GM12865 (cell line): Measurements from ENCODE around the gene ASZ1.

Source experiments
- DNase-seq: peaks from one replicate; pipeline ENCODE4 v3.0.0; 2010; ENCODE audit warnings: low read depth
- H3K4me3 ChIP-seq: 2 replicates; pipeline ENCODE4 v1.5.1; 2011; ENCODE audit warnings: mild to moderate bottlenecking, low read depth, low read length, control low read depth
- TF ChIP-seq, protein P1 (sequence below): IDR thresholded peaks from 2 replicates; pipeline ENCODE4 v1.5.1; 2011; ENCODE audit warnings: low read length, control low read depth, low read depth, inconsistent platforms; ENCODE audit not compliant: insufficient read depth; ENCODE audit errors: missing control alignments

The ASZ1 gene

DNA sequence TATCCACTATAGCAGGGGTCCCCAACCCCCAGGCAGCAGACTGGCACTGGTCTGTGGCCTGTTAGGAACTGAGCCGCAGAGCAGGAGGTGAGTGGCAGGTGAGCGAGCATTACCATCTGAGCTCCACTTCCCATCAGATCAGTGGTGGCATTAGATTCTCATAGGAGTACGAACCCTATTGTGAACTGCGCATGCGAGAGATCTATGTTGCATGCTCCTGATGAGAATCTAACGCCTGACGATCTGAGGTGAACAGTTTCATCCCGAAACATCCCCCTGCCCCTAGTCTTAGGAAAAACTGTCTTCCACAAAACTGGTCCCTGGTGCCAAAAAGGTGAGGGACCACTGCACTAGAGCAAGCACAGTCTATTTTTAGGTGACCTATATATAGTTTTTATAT, 23.6 kb downstream of the ASZ1 start:
- TF ChIP-seq, protein P1, sequence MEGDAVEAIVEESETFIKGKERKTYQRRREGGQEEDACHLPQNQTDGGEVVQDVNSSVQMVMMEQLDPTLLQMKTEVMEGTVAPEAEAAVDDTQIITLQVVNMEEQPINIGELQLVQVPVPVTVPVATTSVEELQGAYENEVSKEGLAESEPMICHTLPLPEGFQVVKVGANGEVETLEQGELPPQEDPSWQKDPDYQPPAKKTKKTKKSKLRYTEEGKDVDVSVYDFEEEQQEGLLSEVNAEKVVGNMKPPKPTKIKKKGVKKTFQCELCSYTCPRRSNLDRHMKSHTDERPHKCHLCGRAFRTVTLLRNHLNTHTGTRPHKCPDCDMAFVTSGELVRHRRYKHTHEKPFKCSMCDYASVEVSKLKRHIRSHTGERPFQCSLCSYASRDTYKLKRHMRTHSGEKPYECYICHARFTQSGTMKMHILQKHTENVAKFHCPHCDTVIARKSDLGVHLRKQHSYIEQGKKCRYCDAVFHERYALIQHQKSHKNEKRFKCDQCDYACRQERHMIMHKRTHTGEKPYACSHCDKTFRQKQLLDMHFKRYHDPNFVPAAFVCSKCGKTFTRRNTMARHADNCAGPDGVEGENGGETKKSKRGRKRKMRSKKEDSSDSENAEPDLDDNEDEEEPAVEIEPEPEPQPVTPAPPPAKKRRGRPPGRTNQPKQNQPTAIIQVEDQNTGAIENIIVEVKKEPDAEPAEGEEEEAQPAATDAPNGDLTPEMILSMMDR: no peak
- H3K4me3 ChIP-seq: no peak overlapping the region
- DNase-seq: no peak

DNA sequence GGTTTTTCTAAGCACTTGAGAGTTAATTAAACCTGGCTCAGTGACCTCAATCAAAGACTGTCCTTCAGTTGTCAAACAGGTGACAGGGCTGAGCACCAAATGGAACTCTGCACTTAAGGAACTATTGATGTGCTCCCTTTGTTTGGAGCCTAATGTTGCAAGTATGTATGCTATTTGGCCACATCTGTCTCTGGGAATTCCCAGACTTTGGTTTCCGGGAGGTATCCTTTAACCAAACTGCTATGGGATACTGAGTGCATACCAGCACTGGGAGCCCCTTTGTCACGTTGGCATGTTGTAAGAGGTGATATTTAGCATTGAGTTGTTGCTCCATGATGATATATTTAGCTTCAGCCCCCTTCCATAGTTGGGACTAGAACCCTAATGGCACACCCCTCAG, 25.2 kb downstream of the ASZ1 start:
- DNase-seq: no peak

DNA sequence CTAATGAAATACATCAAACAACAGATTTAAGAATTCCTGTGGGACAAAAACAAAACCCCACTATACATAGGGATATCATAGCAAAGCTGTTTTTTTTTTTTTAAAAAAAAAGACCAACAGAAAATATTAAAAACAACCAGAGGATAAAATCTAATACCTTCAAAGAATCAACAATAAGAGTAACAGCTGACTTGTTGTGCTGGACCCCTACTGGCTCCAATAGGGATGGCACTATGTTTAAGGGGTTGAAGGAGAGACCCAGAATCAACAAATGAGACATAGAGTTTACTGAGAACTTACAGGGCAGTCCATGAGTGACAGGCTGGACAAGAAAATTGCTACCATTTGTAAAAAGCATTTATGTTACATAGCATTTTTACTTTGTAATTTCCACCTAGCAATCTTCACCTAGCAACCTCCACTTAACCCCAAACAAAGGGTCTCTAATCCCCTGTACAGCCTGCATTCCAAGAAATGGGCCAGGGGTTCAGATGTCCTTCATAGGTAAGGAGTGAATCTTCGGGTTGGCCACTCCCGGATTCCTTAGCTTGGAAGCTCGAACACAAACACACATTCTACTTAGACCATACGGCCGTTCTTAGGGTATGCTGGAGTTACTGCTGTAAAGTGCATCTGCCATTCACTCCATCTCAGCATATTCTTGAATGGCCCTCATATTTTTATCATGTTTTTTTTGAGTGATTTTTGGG, 25.8 kb downstream of the ASZ1 start:
- TF ChIP-seq, protein P1: peak; percentile 40
- DNase-seq: peak; percentile 24
- H3K4me3 ChIP-seq: no peak overlapping the region

More for the DNA sequence above, 25.2 kb downstream of the ASZ1 start:
- no peak overlapping the region for H3K4me3 ChIP-seq
- TF ChIP-seq, protein P1: no peak

DNA sequence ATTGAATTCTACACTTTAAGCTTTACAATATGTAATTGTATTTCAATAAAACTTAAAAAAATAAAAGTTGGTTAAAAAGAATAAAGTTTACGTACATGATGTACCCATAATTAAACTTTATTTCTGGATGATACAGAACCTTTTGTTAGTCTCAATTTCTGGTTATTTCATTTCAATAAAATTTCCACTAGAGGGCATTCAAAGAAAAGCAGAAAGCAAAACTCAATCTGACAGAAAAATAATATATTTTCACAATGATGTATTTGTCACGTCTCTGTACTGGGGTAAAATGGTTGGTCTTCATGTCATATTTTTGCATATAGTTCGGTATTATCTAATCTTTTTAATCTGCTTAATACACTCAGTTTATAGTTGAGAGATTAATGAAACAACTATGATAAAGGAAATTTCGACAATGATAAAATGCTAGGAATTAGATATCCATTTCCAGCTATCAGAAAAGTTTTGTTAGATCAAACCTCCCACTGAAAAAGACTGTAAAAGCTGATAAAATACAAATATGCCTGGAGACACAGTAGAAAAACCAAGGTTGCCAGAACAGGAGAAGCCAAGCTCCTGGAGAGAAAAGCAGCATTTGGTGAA, 27.4 kb downstream of the ASZ1 start:
- H3K4me3 ChIP-seq: no peak overlapping the region
- TF ChIP-seq, protein P1: no peak
- DNase-seq: peak; percentile 6

DNA sequence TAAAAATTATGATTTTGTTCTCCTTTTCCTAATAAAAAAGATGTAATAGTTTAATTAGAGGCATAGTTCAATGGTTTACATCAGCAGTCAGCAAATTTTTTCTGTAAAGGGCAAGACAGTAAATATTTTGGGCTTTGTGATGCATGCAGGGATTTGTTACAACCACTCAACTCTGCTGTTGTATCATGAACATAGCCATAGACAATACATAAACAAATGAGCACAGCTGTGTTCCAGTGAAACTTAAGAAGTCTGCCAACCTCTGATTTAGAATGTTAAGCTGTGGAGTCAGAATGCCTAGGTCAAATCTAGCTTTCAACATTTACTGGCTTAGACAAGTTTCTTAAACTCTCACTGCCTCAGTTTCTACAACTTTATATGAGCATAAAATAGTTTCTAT, 31.6 kb downstream of the ASZ1 start:
- no peak for DNase-seq
- H3K4me3 ChIP-seq: no peak overlapping the region
- TF ChIP-seq, protein P1: no peak

DNA sequence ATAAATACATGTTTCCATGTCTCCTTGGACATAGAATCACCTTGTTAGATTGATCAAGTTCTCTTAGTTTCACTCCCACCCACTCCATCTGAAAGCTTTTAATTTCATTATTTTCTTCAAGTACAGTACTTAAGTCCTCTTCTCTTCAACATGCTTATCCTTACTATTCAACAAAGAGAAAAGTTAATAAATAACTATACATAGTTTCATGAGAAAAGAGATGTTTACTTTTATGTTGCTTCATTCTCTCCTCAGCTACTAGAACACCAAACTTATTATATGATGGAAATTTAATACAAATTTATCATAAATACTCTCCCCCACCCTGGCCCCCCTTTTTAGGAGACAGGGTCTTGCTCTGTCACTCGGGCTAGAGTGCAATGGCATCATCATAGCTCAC, 33.5 kb downstream of the ASZ1 start:
- H3K4me3 ChIP-seq: no peak overlapping the region
- DNase-seq: no peak
- TF ChIP-seq, protein P1: no peak

DNA sequence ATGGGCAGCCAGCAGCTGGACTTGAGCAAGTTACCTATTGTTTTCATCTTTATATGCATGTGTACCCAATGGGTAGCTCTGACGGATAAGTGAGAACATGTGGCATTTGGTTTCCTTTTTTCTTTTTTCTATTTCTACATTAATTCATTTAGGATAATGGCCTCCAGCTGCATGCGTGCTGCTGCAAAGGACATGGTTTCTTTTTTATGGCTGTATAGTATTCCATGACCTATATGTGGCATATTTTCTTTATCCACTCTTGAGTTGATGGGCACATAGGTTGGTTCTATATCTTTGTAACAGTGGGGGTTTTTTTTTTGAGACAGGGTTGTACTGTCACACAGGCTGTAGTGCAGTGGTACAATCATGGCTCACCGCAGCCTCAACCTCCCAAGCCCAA, 37.4 kb downstream of the ASZ1 start:
- TF ChIP-seq, protein P1: no peak
- no peak overlapping the region for H3K4me3 ChIP-seq
- DNase-seq: no peak
